BJ (cell line): Measurements from ENCODE around the gene HPS1. TPM values are rescaled to one million over a fixed set of nuclear protein-coding genes. Genes with fewer than 3 reads are reported as not detected.

Source experiments
- CTCF ChIA-PET: fragments of 350-600 bp; formaldehyde crosslinking; extraction: SDS; loops from one replicate; lab custom pipeline; 2021; ENCODE audit warnings: antibody characterized with exemption, inconsistent platforms; lab: Yijun Ruan, JAX
- POLR2A ChIA-PET: fragments of 300-600 bp; sonication (Branson Sonifier 250); formaldehyde crosslinking; extraction: SDS; loops from one replicate; lab custom pipeline; 2021; ENCODE audit warnings: antibody characterized with exemption; lab: Charles Lee
- DNase-seq: peaks from one replicate; pipeline ENCODE4 v3.0.0-alpha.2; 2011; ENCODE audit warnings: low read depth
- H3K27me3 ChIP-seq: 2 replicates; pipeline ENCODE4 v1.6.0; 2011; ENCODE audit warnings: low read length; ENCODE audit not compliant: control insufficient read depth, insufficient read depth
- H3K36me3 ChIP-seq: 2 replicates; pipeline ENCODE4 v1.5.1; 2011; ENCODE audit warnings: low read length; ENCODE audit not compliant: control insufficient read depth, insufficient read depth
- H3K4me3 ChIP-seq: 2 replicates; pipeline ENCODE4 v1.5.1; 2011; ENCODE audit warnings: low read depth, mild to moderate bottlenecking, control low read depth, low read length
- CTCF ChIP-seq: IDR thresholded peaks from 2 replicates; pipeline ENCODE4 v1.5.1; 2011; ENCODE audit warnings: low read depth, mild to moderate bottlenecking, control low read depth, inconsistent platforms, low read length, moderate library complexity; ENCODE audit not compliant: insufficient read depth
- polyA plus RNA-seq: library from polyadenylated mRNA; depleted of rRNA; stranded (reverse); fragments of >200 nt; gene quantifications from 2 replicates; pipeline ENCODE4 v1.2.3, GENCODE V29; 2011

The HPS1 gene
- polyA plus RNA-seq, 1 experiment = 88.8 TPM

- no peak for DNase-seq
- peaks cover 38% of the 10 kb centered on the region for H3K36me3 ChIP-seq
- POLR2A ChIA-PET = no interaction called here
Observed at GRCh38 chr10:98433371-98433770, 13.4 kb downstream of the HPS1 start.

GRCh38 chr10:98432330-98432729, 14.4 kb downstream of the HPS1 start:
- POLR2A ChIA-PET = no interaction called here
- Histone ChIP-seq H3K4me3 (no peak overlapping the region), H3K27me3 (no peaks in the 10 kb centered on the region), H3K36me3 (peaks cover 40% of the 10 kb centered on the region)
- CTCF ChIA-PET = interaction anchor here (1.4 to 1.5 kb wide), 2 partner anchors 9 to 20 kb away, joined by 3 to 6 read pairs; no protein-coding TSS in a partner anchor
- DNase-seq = no peak
- TF ChIP-seq CTCF = no peak

More at GRCh38 chr10:98433371-98433770, 13.4 kb downstream of the HPS1 start:
- TF ChIP-seq CTCF = no peak
- H3K27me3 ChIP-seq = no peaks in the 10 kb centered on the region
- H3K4me3 ChIP-seq = no peak overlapping the region
- CTCF ChIA-PET = interaction anchor here (3.7 kb wide), 1 partner anchor 8 kb away, joined by 29 read pairs; no protein-coding TSS in a partner anchor

- POLR2A ChIA-PET = no interaction called here
- no peak overlapping the region for H3K4me3 ChIP-seq
- no peaks in the 10 kb centered on the region for H3K27me3 ChIP-seq
- CTCF ChIA-PET = interaction anchor here (1.5 to 1.6 kb wide), 2 partner anchors 11 to 19 kb away, joined by 3 to 5 read pairs; no protein-coding TSS in a partner anchor
- no peak for DNase-seq
- no peak for TF ChIP-seq CTCF
- peaks cover 44% of the 10 kb centered on the region for H3K36me3 ChIP-seq
Observed at GRCh38 chr10:98431016-98431415, 15.7 kb downstream of the HPS1 start.

- POLR2A ChIA-PET = no interaction called here
- CTCF ChIA-PET = interaction anchor here (1.6 kb wide), 1 partner anchor 10 kb away, joined by 5 read pairs; no protein-coding TSS in a partner anchor
- DNase-seq = no peak
- H3K36me3 ChIP-seq = peaks cover 41% of the 10 kb centered on the region
- H3K27me3 ChIP-seq = no peaks in the 10 kb centered on the region
- no peak for TF ChIP-seq CTCF
- no peak overlapping the region for H3K4me3 ChIP-seq
Observed at GRCh38 chr10:98430427-98430826, 16.3 kb downstream of the HPS1 start.

GRCh38 chr10:98429320-98430072, 17.2 kb downstream of the HPS1 start:
- ChIA-PET CTCF (interaction anchor here (1.1 to 2.3 kb wide), 2 partner anchors 9 to 120 kb away, joined by 3 to 8 read pairs; no protein-coding TSS in a partner anchor), POLR2A (no interaction called here)
- Histone ChIP-seq H3K4me3 (no peak overlapping the region), H3K27me3 (no peaks in the 10 kb centered on the region), H3K36me3 (peaks cover 35% of the 10 kb centered on the region)
- no peak for DNase-seq
- TF ChIP-seq CTCF = no peak
